Duodenal mucosa (tissue), 2 donors: ENCODE data around the gene IL17RB.

Source experiments
- H3K27ac ChIP-seq: one replicate; pipeline ENCODE4 v1.7.0; 2013; ENCODE audit warnings: low read depth, low read length
- H3K27me3 ChIP-seq, 2 donors: one replicate each; pipeline ENCODE4 v1.7.0; 2013; ENCODE audit warnings: low read length in 2 of 2, control low read depth in 1 of 2; ENCODE audit not compliant: insufficient read depth in 2 of 2, control insufficient read depth in 1 of 2
- H3K36me3 ChIP-seq, 2 donors: one replicate each; pipeline ENCODE4 v1.7.0; 2013; ENCODE audit warnings: low read length in 2 of 2, control low read depth in 1 of 2; ENCODE audit not compliant: insufficient read depth in 2 of 2, control insufficient read depth in 1 of 2
- H3K4me1 ChIP-seq, 2 donors: one replicate each; pipeline ENCODE4 v1.7.0; 2013; ENCODE audit warnings: low read length in 2 of 2, control low read depth in 1 of 2; ENCODE audit not compliant: insufficient read depth in 2 of 2, control insufficient read depth in 1 of 2
- H3K4me3 ChIP-seq, 2 donors: one replicate each; pipeline ENCODE4 v1.7.0; 2013; ENCODE audit warnings: low read length in 2 of 2, low read depth in 1 of 2
- H3K9ac ChIP-seq, 2 donors: one replicate each; pipeline ENCODE4 v1.7.0; 2013; ENCODE audit warnings: low read length in 2 of 2, low read depth in 1 of 2
- H3K9me3 ChIP-seq, 2 donors: one replicate each; pipeline ENCODE4 v1.7.0; 2013; ENCODE audit warnings: low read length in 2 of 2, control low read depth in 1 of 2; ENCODE audit not compliant: control insufficient read depth in 1 of 2

IL17RB gene

DNA sequence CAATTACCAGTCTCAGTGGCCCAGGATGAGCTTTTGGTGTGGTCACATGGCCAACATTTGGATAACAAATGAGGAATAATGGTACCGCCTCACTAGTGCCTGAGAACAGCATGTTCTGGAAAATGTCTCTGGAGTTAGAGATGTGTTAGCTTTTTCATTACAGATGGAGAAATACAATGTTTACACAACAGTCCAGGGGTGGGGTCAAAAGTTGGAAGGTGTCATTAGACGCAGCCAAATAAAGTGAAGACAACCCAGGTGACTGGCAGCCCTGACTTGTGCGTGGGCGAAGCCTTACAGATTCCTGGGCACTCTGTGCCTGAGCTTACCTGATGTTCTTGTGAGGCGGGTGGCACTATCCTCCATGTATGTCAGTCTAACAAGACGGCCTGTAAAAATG, 12.8 kb downstream of the IL17RB start:
- peaks cover 0 to 35% of the 10 kb centered on the region in 2 donors for H3K36me3 ChIP-seq
- no peaks in the 10 kb centered on the region for H3K4me1 ChIP-seq
- no peak overlapping the region for H3K9ac ChIP-seq
- H3K27ac ChIP-seq, result no peak overlapping the region
- no peak overlapping the region for H3K4me3 ChIP-seq
- H3K27me3 ChIP-seq, result no peaks in the 10 kb centered on the region
- no peaks in the 10 kb centered on the region for H3K9me3 ChIP-seq

DNA sequence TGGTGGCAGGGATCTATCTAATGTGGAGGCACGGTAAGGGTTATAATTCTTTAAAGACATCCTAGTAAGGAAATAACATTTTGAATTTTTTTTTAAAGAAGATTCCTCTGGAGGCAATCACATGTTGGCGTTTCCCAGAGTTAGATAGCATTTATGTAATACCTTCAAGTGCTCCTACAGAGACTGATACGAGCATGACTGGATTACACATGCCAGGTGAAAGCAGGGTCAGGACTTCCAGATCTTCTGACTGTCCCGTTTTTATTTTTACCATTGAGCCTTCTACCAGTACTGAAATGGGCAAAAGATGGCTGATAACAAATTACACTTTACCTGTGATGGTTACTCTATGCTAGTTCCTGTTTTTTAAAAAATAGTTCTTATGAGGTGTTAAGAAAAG, 13.8 kb downstream of the IL17RB start:
- no peaks in the 10 kb centered on the region for H3K27me3 ChIP-seq
- H3K36me3 ChIP-seq, result peaks cover 5 to 45% of the 10 kb centered on the region in 2 donors
- H3K9me3 ChIP-seq, result no peaks in the 10 kb centered on the region
- H3K27ac ChIP-seq, result no peak overlapping the region
- no peak overlapping the region for H3K9ac ChIP-seq
- H3K4me3 ChIP-seq, result no peak overlapping the region
- H3K4me1 ChIP-seq, result no peaks in the 10 kb centered on the region

DNA sequence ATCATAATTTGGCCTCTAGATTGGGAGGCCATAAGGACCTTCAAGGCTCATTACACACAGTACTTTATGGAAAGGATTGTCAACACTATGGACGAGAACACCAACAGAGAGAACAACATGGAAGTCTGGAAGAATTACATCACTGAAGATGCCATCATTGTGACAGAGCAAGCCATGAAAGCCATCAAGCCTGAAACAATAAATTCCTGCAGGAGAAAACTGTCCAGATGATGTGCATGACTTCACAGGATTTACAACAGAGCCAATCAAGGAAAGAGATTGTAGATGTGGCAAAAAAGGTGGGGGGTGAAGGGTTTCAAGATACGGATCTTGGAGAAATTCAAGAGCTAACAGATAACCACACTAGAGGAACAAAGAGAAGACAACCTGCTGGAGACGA, 15.9 kb downstream of the IL17RB start:
- Histone ChIP-seq H3K36me3 (peaks cover 5 to 59% of the 10 kb centered on the region in 2 donors), H3K4me3 (no peak overlapping the region), H3K27me3 (no peaks in the 10 kb centered on the region), H3K27ac (no peak overlapping the region), H3K9ac (no peak overlapping the region), H3K4me1 (no peaks in the 10 kb centered on the region), H3K9me3 (no peaks in the 10 kb centered on the region)

DNA sequence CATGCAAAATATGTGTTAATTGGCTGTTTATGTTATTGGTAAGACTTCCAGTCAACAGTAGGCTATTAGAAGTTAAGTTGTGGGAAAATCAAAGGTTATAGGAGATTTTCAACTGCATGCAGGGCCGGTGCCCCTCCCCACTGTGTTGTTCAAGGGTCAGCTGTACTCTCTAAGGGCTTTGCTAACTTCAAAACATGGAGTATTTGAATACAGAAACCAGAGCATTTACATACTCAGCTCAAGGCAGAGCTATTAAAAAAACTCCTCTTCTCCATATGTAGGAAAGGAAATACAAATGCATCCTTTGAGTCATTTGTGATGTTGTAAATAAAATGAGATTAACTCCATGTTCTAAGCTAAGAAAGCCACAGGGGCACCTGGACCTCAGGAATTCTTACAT, 16.8 kb downstream of the IL17RB start:
- Histone ChIP-seq H3K27me3 (no peaks in the 10 kb centered on the region), H3K9ac (no peak overlapping the region), H3K9me3 (no peaks in the 10 kb centered on the region), H3K4me3 (no peak overlapping the region), H3K4me1 (no peaks in the 10 kb centered on the region), H3K36me3 (peaks cover 5 to 61% of the 10 kb centered on the region in 2 donors), H3K27ac (no peak overlapping the region)

DNA sequence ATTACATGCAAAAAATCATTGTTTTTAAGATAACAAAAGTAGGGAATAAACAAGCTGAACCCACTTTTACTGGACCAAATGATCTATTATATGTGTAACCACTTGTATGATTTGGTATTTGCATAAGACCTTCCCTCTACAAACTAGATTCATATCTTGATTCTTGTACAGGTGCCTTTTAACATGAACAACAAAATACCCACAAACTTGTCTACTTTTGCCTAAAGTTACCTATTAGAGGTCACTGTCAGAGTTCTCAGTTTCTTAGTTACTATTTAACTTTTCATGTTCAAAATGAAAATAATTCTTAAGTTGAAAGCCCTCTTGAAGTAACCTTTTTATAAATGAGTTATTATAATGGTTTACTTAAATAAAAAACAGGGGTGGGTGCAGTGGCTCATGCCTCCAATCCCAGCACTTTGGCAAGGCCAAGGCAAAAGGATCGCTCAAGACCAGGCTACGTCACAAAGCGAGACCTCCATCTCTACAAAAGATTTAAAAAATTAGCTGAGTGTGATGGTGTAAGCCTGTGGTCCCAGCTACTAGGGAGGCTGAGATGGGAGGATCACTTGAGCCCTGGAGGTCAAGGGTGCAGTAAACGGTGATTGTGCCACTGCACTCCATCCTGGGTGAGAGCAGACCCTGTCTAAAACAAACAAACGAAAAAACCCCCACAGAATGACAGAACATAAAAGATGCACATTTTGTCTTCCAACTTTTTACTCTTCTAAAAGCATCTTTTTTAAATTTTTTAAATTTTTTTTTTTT, 19.5 kb downstream of the IL17RB start:
- Histone ChIP-seq H3K36me3 (peaks cover 16 to 70% of the 10 kb centered on the region in 2 donors), H3K27ac (no peak overlapping the region), H3K27me3 (no peaks in the 10 kb centered on the region), H3K9ac (no peak overlapping the region), H3K4me1 (no peaks in the 10 kb centered on the region), H3K9me3 (no peaks in the 10 kb centered on the region), H3K4me3 (no peak overlapping the region)

DNA sequence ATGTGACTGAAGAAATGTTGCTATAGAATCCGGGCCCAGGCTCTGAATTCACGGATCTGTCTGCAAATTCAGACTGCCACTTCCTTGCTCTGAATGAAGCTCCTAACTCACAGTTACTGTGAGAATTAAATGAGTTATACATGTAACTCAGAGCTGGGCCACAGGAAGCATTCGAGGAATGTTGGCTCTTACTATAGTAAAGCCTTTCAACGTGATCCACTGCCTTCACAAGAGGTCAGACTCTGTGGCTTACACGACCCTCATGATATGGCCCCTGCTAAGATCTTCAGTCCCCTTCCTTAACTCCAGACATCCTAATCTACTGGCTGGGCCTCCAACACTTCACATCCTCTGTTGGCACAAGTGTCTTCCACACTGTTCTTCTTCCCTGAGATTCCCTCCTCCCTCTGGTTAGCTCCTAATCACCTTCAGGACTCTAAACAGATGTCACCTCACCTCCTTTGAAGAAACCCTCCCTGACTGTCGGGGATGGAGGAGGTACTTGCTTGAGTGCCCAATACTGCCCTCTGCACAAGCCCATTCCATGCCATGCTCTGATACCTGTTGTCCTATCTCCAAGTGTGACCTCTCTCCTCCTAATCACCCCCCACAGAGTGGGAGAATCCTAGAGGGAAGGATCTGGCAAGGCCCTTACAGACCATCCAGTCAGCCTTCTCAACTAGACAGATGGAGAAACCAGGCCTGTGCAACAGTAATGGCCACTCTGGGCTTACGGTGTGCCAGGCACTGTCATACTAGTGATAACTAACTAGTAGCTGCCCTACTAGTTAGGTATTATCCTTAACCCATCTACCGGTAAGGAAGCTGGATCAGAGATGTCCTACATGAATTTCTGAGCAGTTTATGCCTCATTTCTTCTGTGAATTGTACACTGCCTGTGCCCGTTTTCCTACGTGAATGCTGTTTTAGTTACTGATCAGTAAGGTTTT, 34.3 kb downstream of the IL17RB start:
- H3K9me3 ChIP-seq, result no peaks in the 10 kb centered on the region
- peak overlapping the region; percentile 79 to 98 for H3K4me3 ChIP-seq
- peak overlapping the region; percentile 75 to 89 for H3K9ac ChIP-seq
- H3K4me1 ChIP-seq, result peaks cover 9 to 13% of the 10 kb centered on the region in 2 donors
- H3K27ac ChIP-seq, result no peak overlapping the region
- no peaks in the 10 kb centered on the region for H3K27me3 ChIP-seq
- peaks cover 29 to 60% of the 10 kb centered on the region in 2 donors for H3K36me3 ChIP-seq

DNA sequence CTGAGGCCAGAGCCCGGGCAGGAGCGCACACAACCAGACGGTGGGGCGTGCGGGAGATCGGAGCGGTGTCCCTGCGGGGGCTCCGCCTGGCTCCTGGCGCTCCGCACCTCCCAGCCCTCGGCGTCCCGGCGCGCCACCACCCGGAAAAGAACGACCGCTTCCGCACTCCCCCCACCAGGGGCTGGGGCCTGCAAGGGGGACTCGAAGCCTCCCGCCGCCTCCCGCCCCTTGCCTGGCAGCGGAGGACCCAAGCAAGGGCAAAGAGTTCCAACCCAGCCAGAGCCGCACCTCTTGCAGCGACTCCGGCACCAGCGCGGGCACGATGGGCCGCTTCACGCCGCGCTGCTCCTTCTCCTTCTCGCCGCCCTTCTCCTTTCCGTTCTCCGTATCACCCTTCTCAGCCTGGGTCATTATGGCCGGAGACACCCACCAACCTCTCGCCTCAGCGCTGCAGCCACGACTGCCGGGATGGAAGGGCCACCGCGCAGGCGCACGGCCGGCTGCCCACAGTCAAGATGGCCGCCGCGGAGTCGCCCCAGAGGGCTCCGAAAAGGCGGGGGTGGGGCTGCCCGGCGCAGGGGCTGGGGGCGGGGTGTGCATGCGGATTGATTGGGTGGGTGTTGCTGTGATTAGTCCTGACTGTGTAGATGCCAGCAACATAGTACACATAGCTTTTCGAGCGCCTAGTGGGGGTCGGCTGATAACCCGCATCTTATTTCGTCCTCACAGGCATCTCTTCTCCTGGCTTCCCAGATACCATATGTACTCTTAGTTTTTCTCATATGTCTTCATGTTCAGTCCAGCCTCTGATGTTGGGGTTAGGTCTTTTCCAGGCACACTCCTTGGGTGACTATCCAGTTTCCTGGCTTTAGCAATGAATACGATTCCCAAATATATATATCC, 35.6 kb downstream of the IL17RB start, which contains the start of gene ACTR8:
Gene ACTR8, minus strand, starts transcription at position 462 of the 903 bp plus-strand sequence. Its CDS starts 51 bp downstream, at position 411.
- H3K9ac ChIP-seq, result peak within 1 kb of the TSS; percentile 75 to 89
- no peaks in the 10 kb centered on the region for H3K9me3 ChIP-seq
- H3K27me3 ChIP-seq, result no peaks in the 10 kb centered on the region
- H3K27ac ChIP-seq, result peak within 1 kb of the TSS; percentile 80
- H3K4me1 ChIP-seq, result peaks cover 9 to 13% of the 10 kb centered on the region in 2 donors
- H3K36me3 ChIP-seq, result peaks cover 26 to 51% of the 10 kb centered on the region in 2 donors
- peak within 1 kb of the TSS; percentile 79 to 98 for H3K4me3 ChIP-seq

DNA sequence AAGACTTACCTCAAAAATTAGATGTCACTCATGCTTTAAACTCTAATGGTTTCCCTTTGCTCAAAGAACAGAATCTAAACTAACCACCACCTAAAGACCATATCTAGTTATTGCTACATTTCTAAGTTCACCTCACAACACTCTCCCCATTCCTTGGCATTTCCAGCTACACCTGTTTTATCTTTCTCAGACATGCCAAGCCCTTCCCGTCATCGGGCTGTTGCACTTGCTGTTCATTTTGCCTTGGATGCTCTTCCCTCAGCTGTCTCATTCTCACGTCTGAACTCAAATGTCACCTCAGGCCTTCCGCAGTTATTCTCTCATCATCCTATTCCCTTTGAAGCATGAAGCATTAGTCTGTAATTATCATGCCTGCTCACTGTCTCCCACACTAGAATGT, 36.6 kb downstream of the IL17RB start:
- Histone ChIP-seq H3K9me3 (no peaks in the 10 kb centered on the region), H3K4me3 (no peak overlapping the region), H3K27ac (no peak overlapping the region), H3K36me3 (peaks cover 19 to 48% of the 10 kb centered on the region in 2 donors), H3K4me1 (peaks cover 9 to 13% of the 10 kb centered on the region in 2 donors), H3K9ac (no peak overlapping the region), H3K27me3 (no peaks in the 10 kb centered on the region)

DNA sequence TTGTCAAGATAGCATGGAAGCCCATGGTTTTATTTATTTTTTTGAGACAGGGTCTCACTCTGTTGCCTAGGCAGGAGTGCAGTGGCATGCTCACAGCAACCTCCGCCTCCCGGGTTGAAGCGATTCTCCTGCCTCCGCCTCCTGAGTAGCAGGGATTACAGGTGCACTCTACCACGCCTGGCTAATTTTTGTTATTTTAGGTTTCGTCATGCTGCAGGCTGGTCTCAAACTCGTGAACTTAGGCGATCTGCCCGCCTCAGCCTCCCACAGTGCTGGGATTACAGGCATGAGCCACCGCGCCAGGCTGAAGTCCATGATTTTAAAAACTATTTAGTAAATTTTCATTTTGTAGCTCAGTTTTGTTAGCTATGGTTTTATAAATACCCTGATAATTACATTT, 38.3 kb downstream of the IL17RB start:
- Histone ChIP-seq H3K4me1 (peaks cover 13 to 15% of the 10 kb centered on the region in 2 donors), H3K27me3 (no peaks in the 10 kb centered on the region), H3K36me3 (peaks cover 9 to 33% of the 10 kb centered on the region in 2 donors)

More for the DNA sequence above, 38.3 kb downstream of the IL17RB start:
- no peak overlapping the region for H3K27ac ChIP-seq
- no peaks in the 10 kb centered on the region for H3K9me3 ChIP-seq
- no peak overlapping the region for H3K9ac ChIP-seq
- no peak overlapping the region for H3K4me3 ChIP-seq
